ENCODE measurements around the gene MPV17L2.

MPV17L2 gene

GRCh38 chr19:18160971-18161635 is 31.9 kb upstream of the MPV17L2 start:
- no peak for FAIRE-seq

GRCh38 chr19:18161636-18162002 is 31.4 kb upstream of the MPV17L2 start:
- FAIRE-seq (no peak), DNase-seq (ENCODE audit: low spot score) (no peak)

More at GRCh38 chr19:18160971-18161635, 31.9 kb upstream of the MPV17L2 start:
- peak; percentile 17 for DNase-seq (ENCODE audit: low spot score)

GRCh38 chr19:18164072-18164471 is 28.9 kb upstream of the MPV17L2 start:
- no peak for FAIRE-seq
- DNase-seq (ENCODE audit: low spot score): no peak

GRCh38 chr19:18165794-18166544 is 27.0 kb upstream of the MPV17L2 start:
- no peak for DNase-seq (ENCODE audit: low spot score)
- FAIRE-seq: no peak

- FAIRE-seq (no peak), DNase-seq (ENCODE audit: low spot score) (no peak)
These were observed 26.0 kb upstream of the MPV17L2 start for GRCh38 chr19:18167011-18167410.

- no peak for FAIRE-seq
These were observed 24.9 kb upstream of the MPV17L2 start for GRCh38 chr19:18167975-18168645.

GRCh38 chr19:18168673-18169381 is 24.2 kb upstream of the MPV17L2 start:
- DNase-seq (ENCODE audit: low spot score) (no peak), FAIRE-seq (no peak)

More at GRCh38 chr19:18167975-18168645, 24.9 kb upstream of the MPV17L2 start:
- no peak for DNase-seq (ENCODE audit: low spot score)

GRCh38 chr19:18170714-18171255 is 22.2 kb upstream of the MPV17L2 start:
- no peak for FAIRE-seq

GRCh38 chr19:18171605-18172327 is 21.3 kb upstream of the MPV17L2 start:
- no peak for FAIRE-seq
- DNase-seq (ENCODE audit: low spot score): no peak

More at GRCh38 chr19:18170714-18171255, 22.2 kb upstream of the MPV17L2 start:
- no peak for DNase-seq (ENCODE audit: low spot score)

- FAIRE-seq (no peak), DNase-seq (ENCODE audit: low spot score) (no peak)
These were observed 20.5 kb upstream of the MPV17L2 start for GRCh38 chr19:18172331-18173053.

GRCh38 chr19:18173054-18173571 is 19.9 kb upstream of the MPV17L2 start:
- FAIRE-seq (no peak), DNase-seq (ENCODE audit: low spot score) (no peak)

- no peak for FAIRE-seq
- DNase-seq (ENCODE audit: low spot score): no peak
These were observed 19.3 kb upstream of the MPV17L2 start, which contains the start of gene IFI30 for GRCh38 chr19:18173572-18174288. Gene IFI30, plus strand, starts transcription at chr19:18173813. Its CDS starts 29 bp downstream, at chr19:18173842.

GRCh38 chr19:18174983-18175382 is 18.0 kb upstream of the MPV17L2 start:
- FAIRE-seq (no peak), DNase-seq (ENCODE audit: low spot score) (no peak)

- no peak for FAIRE-seq
- peak; percentile 10 for DNase-seq (ENCODE audit: low spot score)
These were observed 16.4 kb upstream of the MPV17L2 start for GRCh38 chr19:18176367-18177310.

GRCh38 chr19:18179957-18180356 is 13.1 kb upstream of the MPV17L2 start:
- FAIRE-seq: no peak
- no peak for DNase-seq (ENCODE audit: low spot score)

GRCh38 chr19:18183529-18183928 is 9.5 kb upstream of the MPV17L2 start:
- DNase-seq (ENCODE audit: low spot score) (no peak), FAIRE-seq (no peak)

GRCh38 chr19:18185538-18185937 is 7.5 kb upstream of the MPV17L2 start:
- DNase-seq (ENCODE audit: low spot score) (no peak), FAIRE-seq (no peak)

GRCh38 chr19:18190278-18190677 is 2.7 kb upstream of the MPV17L2 start:
- FAIRE-seq: no peak
- DNase-seq (ENCODE audit: low spot score): no peak

Data from RCC 7860 (cell line).